Gastrocnemius medialis (tissue), 4 donors: ENCODE results near the gene ISCA1. TPM values are rescaled to one million over a fixed set of nuclear protein-coding genes. Genes with fewer than 3 reads are reported as not detected.

Experiments used
- ATAC-seq, 2 donors: fragments of 150-250 bp; one replicate each; pipeline ENCODE4 v1.9.1; 2016
- DNase-seq, 2 donors: peaks; one replicate each; pipeline ENCODE4 v3.0.0-alpha.2; 2019
- H3K27ac ChIP-seq, 4 donors: fragments of 200-600 bp; sonication (generic); 1 replicate in 1 of 4; 2 replicates in 3 of 4; pipeline ENCODE4 v1.5.1; 2016 to 2018; ENCODE audit warnings: mild to moderate bottlenecking in 2 of 4, moderate library complexity in 1 of 4
- H3K27me3 ChIP-seq, 3 donors: fragments of 200-600 bp; sonication (generic) in 2 of 3; 1 replicate in 1 of 3; 2 replicates in 2 of 3; pipeline versions ENCODE4 v1.5.1 to v1.6.0; 2016 to 2019; ENCODE audit warnings: mild to moderate bottlenecking in 1 of 3, moderate library complexity in 1 of 3
- H3K36me3 ChIP-seq, 2 donors: fragments of 200-600 bp; sonication (generic) in 1 of 2; one replicate each; pipeline ENCODE4 v1.5.1; 2017 to 2018
- H3K4me1 ChIP-seq, 2 donors: fragments of 200-600 bp; sonication (generic) in 1 of 2; one replicate each; pipeline ENCODE4 v1.5.1; 2016 to 2017; ENCODE audit warnings: mild to moderate bottlenecking in 2 of 2
- H3K4me3 ChIP-seq, 4 donors: fragments of 200-600 bp; sonication (generic) in 3 of 4; 1 replicate in 1 of 4; 2 replicates in 3 of 4; pipeline ENCODE4 v1.5.1; 2016 to 2019; ENCODE audit warnings: mild to moderate bottlenecking in 2 of 4
- H3K9me3 ChIP-seq, 3 donors: fragments of 200-600 bp; sonication (generic) in 2 of 3; 1 replicate in 1 of 3; 2 replicates in 2 of 3; pipeline ENCODE4 v1.5.1; 2016 to 2019
- POLR2A ChIP-seq, 2 donors: fragments of 450-650 bp; IDR thresholded peaks; one replicate each; pipeline ENCODE4 v1.6.1; 2017; ENCODE audit warnings: antibody characterized with exemption in 2 of 2, mild to moderate bottlenecking in 2 of 2, moderate library complexity in 2 of 2
- in situ Hi-C, 4 donors: fragments of 200-750 bp; cut with MboI; loops; one replicate each; pipeline versions ENCODE4 v1.15.0 to v1.8.0; 2017; ENCODE audit warnings: low sequenced_read_pairs in 4 of 4
- intact Hi-C: fragments of 100-400 bp; cut with DNase I; formaldehyde crosslinking; loops from one replicate; pipeline ENCODE4 v1.15.1; 2023; ENCODE audit warnings: low total_unique reads
- total RNA-seq, 4 donors: library from RNA; depleted of rRNA; stranded (reverse); fragments of >200 nt; gene quantifications; one replicate each; pipeline versions ENCODE4 v1.1.0 to v1.2.3, GENCODE V29; 2016
- TF ChIP-seq, protein P1 (sequence below), 5 experiments: fragments of 450-650 bp in 3 of 5; fragments of 200-600 bp in 2 of 5; sonication (generic) in 2 of 5; IDR thresholded peaks in 4 of 5; conservative IDR thresholded peaks in 1 of 5; 1 replicate in 4 of 5; 2 replicates in 1 of 5; pipeline ENCODE4 v1.5.1; 2016 to 2019; ENCODE audit warnings: antibody characterized with exemption in 5 of 5, mild to moderate bottlenecking in 3 of 5, moderate library complexity in 3 of 5

The ISCA1 gene
- 100 to 1,000 TPM in 1 of 4 donors, 10 to 100 TPM in 3; 59.8 to 115 (median 89.9) TPM for total RNA-seq

DNA sequence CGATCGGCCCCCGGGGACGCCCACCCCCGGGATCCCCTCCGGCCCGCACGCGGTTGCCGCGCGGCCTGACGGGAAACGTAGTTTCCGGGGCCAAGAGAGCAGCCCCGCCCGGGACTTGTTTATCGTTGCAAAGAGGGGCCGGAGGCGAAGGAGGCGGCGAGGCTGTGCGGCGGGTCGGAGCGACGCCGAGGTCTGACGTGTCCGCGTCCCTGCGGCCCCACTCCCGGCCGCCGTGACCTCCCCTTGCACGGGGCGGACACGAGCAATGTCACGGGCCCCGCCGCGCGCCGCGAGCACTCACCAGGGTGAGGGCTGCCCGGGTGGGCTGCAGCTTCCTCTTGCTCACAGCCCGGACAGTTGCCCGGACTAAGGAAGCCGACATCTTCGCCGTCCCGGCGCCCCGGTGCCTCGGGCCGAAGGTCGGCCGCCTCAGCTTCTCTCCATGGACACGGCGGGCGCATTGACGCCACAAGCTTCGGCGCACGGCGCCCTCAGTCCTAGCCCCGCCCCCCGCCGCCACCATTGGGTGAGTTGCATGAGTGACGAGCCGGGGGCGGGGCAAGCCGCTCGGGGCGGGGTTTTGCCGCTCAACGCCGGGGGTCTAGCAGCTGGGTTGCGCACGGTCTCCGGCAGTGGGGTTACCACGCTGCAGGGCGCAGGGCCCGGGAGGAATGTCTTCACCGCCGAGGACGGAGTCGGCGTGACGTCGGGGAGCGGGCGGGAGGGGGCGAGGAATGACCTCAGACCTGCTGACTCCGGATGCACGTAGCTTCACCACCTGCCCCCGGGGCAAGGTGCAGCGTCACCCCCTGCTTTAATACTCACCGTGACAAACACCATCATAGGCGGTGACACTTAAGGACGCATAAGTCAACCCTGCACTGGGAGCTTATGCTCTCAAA lies at the start of gene ISCA1:
ISCA1 (minus strand) TSS at position 462 of the 902 bp plus-strand sequence; CDS start at position 382, 80 bp downstream.
- Histone ChIP-seq H3K4me1 (peaks cover 38 to 44% of the 10 kb centered on the region in 2 donors), H3K27ac (peak within 1 kb of the TSS; percentile 95 to 99 (median 97)), H3K4me3 (peak within 1 kb of the TSS; percentile 87 to 98 (median 94)), H3K27me3 (no peaks in the 10 kb centered on the region), H3K9me3 (no peaks in the 10 kb centered on the region), H3K36me3 (peaks cover 0 to 5% of the 10 kb centered on the region in 2 donors)
- intact Hi-C loops (loop anchor here (1.0 kb wide), 2 partner anchors 72 to 341 kb away; partner anchors contain the start of genes NAA35 and TUT7), in situ Hi-C loops (loop anchor here in 1 of 4 donors (25.0 kb wide), 1 partner anchor 345 kb away; the partner anchor contains the start of gene NAA35)
- TF ChIP-seq, protein P1, sequence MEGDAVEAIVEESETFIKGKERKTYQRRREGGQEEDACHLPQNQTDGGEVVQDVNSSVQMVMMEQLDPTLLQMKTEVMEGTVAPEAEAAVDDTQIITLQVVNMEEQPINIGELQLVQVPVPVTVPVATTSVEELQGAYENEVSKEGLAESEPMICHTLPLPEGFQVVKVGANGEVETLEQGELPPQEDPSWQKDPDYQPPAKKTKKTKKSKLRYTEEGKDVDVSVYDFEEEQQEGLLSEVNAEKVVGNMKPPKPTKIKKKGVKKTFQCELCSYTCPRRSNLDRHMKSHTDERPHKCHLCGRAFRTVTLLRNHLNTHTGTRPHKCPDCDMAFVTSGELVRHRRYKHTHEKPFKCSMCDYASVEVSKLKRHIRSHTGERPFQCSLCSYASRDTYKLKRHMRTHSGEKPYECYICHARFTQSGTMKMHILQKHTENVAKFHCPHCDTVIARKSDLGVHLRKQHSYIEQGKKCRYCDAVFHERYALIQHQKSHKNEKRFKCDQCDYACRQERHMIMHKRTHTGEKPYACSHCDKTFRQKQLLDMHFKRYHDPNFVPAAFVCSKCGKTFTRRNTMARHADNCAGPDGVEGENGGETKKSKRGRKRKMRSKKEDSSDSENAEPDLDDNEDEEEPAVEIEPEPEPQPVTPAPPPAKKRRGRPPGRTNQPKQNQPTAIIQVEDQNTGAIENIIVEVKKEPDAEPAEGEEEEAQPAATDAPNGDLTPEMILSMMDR (IDR thresholded peaks at IDR 0.05 in 4 of 5, conservative IDR thresholded peaks at IDR 0.05 in 1 of 5) = peak in 1 of 5 experiments; percentile 11
- peak; percentile 84 to 94 for TF ChIP-seq POLR2A (IDR thresholded peaks at IDR 0.05)
- peak; percentile 93 to 96 for DNase-seq
- ATAC-seq = peak; percentile 88 to 89

DNA sequence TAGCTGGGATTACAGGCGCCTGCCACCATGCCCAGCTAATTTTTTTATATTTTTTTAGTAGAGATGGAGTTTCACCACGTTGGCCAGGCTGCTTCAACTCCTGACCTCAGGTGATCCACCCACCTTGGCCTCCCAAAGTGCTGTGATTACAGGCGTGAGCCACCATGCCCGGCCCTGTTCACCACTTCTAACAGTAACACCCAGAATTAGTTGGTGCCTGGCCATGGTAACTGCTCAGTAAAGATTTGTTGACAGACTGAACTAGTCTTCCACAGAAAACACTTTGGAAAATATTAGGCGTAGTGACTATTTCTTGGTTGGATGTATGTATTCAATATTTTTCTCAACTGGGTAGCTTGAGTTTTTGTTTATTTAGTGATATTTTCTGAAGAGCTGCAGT lies 47.8 kb upstream of the ISCA1 start:
- H3K4me3 ChIP-seq = no peak overlapping the region
- peaks cover 0 to 82% of the 10 kb centered on the region in 2 donors for H3K36me3 ChIP-seq
- no peak for ATAC-seq
- H3K9me3 ChIP-seq = no peaks in the 10 kb centered on the region
- DNase-seq = no peak
- H3K27ac ChIP-seq = no peak overlapping the region
- no peaks in the 10 kb centered on the region for H3K4me1 ChIP-seq
- TF ChIP-seq, protein P1 (IDR thresholded peaks at IDR 0.05 in 4 of 5, conservative IDR thresholded peaks at IDR 0.05 in 1 of 5) = no peak
- no peak for TF ChIP-seq POLR2A (IDR thresholded peaks at IDR 0.05)
- in situ Hi-C loops (no loop called here), intact Hi-C loops (no loop called here)
- H3K27me3 ChIP-seq = no peaks in the 10 kb centered on the region

DNA sequence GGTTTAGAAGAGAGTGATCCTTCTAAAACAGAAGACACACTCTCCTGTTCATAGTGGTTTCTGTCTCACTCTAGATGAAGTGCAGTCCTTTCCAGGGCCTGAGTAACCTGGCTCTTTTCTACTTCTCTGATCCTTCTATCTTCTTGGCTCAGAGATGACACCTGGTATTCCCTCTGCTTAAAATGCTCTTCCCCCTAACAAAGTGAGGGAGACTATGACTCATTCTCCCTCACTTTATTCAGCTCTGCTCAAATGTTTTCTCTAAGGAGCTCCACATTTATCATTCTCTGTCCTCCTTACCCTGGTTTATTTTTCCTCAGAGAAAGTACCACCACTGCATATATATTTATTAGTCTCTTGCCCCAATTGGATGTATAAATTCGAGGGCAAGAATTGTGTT lies 47.3 kb upstream of the ISCA1 start:
- DNase-seq = no peak
- in situ Hi-C loops (no loop called here), intact Hi-C loops (no loop called here)
- TF ChIP-seq, protein P1 (IDR thresholded peaks at IDR 0.05 in 4 of 5, conservative IDR thresholded peaks at IDR 0.05 in 1 of 5) = no peak
- TF ChIP-seq POLR2A (IDR thresholded peaks at IDR 0.05) = no peak
- Histone ChIP-seq H3K27me3 (no peaks in the 10 kb centered on the region), H3K4me3 (no peak overlapping the region), H3K9me3 (no peaks in the 10 kb centered on the region), H3K36me3 (peaks cover 0 to 82% of the 10 kb centered on the region in 2 donors), H3K4me1 (no peaks in the 10 kb centered on the region), H3K27ac (no peak overlapping the region)
- ATAC-seq = no peak

DNA sequence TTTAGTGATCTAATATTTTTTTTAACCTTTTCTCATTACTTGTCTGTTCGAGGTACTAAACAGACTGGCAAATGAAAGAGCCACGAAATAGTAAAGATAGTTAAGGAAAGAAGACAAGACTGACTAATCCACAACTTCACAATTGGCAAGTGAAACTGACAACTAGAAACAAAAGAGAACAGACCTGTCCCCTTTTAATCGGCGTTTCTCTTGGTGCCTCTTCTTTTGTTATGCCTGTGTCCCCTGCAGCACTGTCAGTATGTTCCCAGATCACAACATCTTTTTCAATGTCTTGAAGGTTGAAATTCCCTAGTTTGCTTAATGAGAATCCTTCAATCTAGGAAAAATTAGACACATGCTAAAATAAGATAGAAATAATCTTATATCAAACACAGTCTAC lies 45.8 kb upstream of the ISCA1 start:
- in situ Hi-C loops = no loop called here
- intact Hi-C loops = no loop called here

More for the DNA sequence above, 45.8 kb upstream of the ISCA1 start:
- no peaks in the 10 kb centered on the region for H3K4me1 ChIP-seq
- TF ChIP-seq, protein P1 (IDR thresholded peaks at IDR 0.05 in 4 of 5, conservative IDR thresholded peaks at IDR 0.05 in 1 of 5) = no peak
- TF ChIP-seq POLR2A (IDR thresholded peaks at IDR 0.05) = no peak
- H3K4me3 ChIP-seq = no peak overlapping the region
- no peak for ATAC-seq
- DNase-seq = no peak
- no peaks in the 10 kb centered on the region for H3K9me3 ChIP-seq
- no peaks in the 10 kb centered on the region for H3K27me3 ChIP-seq
- H3K27ac ChIP-seq = no peak overlapping the region
- peaks cover 0 to 84% of the 10 kb centered on the region in 2 donors for H3K36me3 ChIP-seq
